ENCODE results near the gene NCKAP1.

The NCKAP1 gene

GRCh38 chr2:182868054-182868796 lies 170.0 kb downstream of the NCKAP1 start:
- no peak for DNase-seq (ENCODE audit: low read depth)

- DNase-seq (ENCODE audit: low read depth): no peak
Measured at GRCh38 chr2:182867426-182868053, 170.7 kb downstream of the NCKAP1 start.

- DNase-seq (ENCODE audit: low read depth): no peak
Measured at GRCh38 chr2:182866461-182867406, 171.5 kb downstream of the NCKAP1 start, which contains the start of gene FRZB. Gene FRZB, minus strand, starts transcription at chr2:182866637. Its CDS starts 85 bp downstream, at chr2:182866552.

- DNase-seq (ENCODE audit: low read depth): no peak
Measured at GRCh38 chr2:182866095-182866460, 172.2 kb downstream of the NCKAP1 start.

- DNase-seq (ENCODE audit: low read depth): no peak
Measured at GRCh38 chr2:182864949-182865570, 173.2 kb downstream of the NCKAP1 start.

DNA sequence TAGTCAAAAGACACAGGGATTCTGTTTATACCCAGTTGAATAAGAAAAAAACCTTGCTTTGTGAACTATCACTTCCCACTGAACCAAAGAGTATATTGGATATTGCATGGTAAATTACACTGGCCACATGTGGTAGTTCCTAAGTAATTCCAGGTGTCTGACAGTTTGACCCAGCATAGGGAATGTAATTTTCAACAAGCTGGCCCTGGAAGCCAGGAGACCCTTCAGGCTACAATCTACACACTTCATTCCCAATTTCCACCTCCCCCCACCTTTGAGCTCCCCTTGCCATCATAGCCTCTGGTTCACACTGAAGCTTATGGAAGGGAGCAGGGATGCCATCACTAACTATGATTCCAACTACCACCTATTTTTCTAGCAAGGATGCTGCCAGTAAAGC lies 174.6 kb downstream of the NCKAP1 start:
- no peak for DNase-seq (ENCODE audit: low read depth)

DNA sequence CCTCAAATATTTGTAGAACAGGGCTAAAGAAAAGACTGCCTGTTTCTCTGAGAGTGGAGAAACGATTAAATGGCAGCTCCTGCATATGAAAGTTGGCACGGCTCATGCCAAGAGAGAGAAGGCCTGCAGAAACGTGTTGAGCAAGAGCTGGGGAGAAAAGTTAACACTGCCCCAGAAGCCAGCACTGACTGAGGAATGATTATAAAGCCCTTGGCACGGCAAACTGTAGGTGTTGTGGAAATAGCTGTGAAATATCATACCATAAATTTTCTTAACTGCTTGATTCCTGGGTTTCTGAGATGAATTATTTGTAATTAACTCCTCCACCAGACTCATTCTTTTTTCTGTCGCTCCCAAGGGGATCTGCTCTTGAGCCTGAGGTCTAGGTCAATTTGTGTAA lies 176.2 kb downstream of the NCKAP1 start:
- DNase-seq (ENCODE audit: low read depth): no peak

DNA sequence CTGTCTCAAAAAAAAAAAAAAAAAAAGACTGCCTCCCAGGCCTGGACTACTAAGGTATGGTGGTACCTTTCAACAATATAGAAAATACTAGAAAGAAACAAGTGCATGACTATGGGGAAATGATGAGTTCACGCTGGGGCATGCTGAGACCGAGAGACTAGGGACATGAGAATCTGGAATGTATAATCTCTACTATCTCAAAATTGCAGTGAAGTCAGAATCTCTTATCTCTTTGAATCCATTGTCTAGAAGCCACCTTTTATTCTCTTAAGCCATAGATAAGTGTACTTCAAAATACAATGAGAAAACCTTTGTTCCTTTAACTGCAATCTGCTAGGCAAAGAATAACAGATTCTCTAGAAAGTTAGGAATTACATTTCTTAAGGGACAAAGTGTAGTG lies 177.4 kb downstream of the NCKAP1 start:
- no peak for DNase-seq (ENCODE audit: low read depth)
